NOMO-1 treated with DMSO at 0.1 percent for 48 hours (cell line): Measurements from ENCODE around the gene ASB3.
"Not testable (repeated sequence)": the region's sequence is repeated elsewhere in the genome, so short reads cannot be mapped to it uniquely, and the experiment has no call there.

Experiments
- DNase-seq: peaks from one replicate; lab custom pipeline; 2025; ENCODE audit not compliant: unreplicated experiment; lab: John Stamatoyannopoulos, UW

ASB3 gene

GRCh38 chr2:53740170-53740569 is 46.6 kb downstream of the ASB3 start:
- peak; percentile 18 for DNase-seq

GRCh38 chr2:53739032-53739431 is 47.7 kb downstream of the ASB3 start:
- DNase-seq, result peak; percentile 0

- no peak for DNase-seq
Measured at GRCh38 chr2:53737091-53737490, 49.7 kb downstream of the ASB3 start.

GRCh38 chr2:53729143-53729762 is 57.5 kb downstream of the ASB3 start:
- DNase-seq, result no peak

GRCh38 chr2:53727921-53728320 is 58.8 kb downstream of the ASB3 start:
- no peak for DNase-seq

GRCh38 chr2:53725662-53726061 is 61.1 kb downstream of the ASB3 start:
- DNase-seq, result no peak

- no peak for DNase-seq
Measured at GRCh38 chr2:53724536-53724935, 62.2 kb downstream of the ASB3 start.

- DNase-seq, result not testable (repeated sequence)
Measured at GRCh38 chr2:53720944-53721343, 65.8 kb downstream of the ASB3 start.

GRCh38 chr2:53715568-53715967 is 71.2 kb downstream of the ASB3 start:
- DNase-seq, result no peak

GRCh38 chr2:53711271-53711780 is 75.4 kb downstream of the ASB3 start:
- no peak for DNase-seq

- DNase-seq, result no peak
Measured at GRCh38 chr2:53708988-53709387, 77.8 kb downstream of the ASB3 start.

- no peak for DNase-seq
Measured at GRCh38 chr2:53701221-53701620, 85.5 kb downstream of the ASB3 start.

GRCh38 chr2:53697686-53698085 is 89.1 kb downstream of the ASB3 start:
- no peak for DNase-seq

GRCh38 chr2:53697092-53697491 is 89.7 kb downstream of the ASB3 start:
- no peak for DNase-seq

- DNase-seq, result no peak
Measured at GRCh38 chr2:53695575-53695974, 91.2 kb downstream of the ASB3 start.

- DNase-seq, result no peak
Measured at GRCh38 chr2:53694096-53694771, 92.5 kb downstream of the ASB3 start.

GRCh38 chr2:53690876-53691275 is 95.9 kb downstream of the ASB3 start:
- no peak for DNase-seq

GRCh38 chr2:53672881-53673522 is 113.8 kb downstream of the ASB3 start:
- DNase-seq, result no peak

- DNase-seq, result no peak
Measured at GRCh38 chr2:53670331-53670730, 116.4 kb downstream of the ASB3 start.

- no peak for DNase-seq
Measured at GRCh38 chr2:53668624-53669026, 118.1 kb downstream of the ASB3 start.

GRCh38 chr2:53667130-53667529 is 119.6 kb downstream of the ASB3 start:
- DNase-seq, result not testable (repeated sequence)

- no peak for DNase-seq
Measured at GRCh38 chr2:53660886-53661285, 125.9 kb downstream of the ASB3 start.
